Smooth muscle cell (in vitro differentiated cells): ENCODE measurements around the gene CST2. TPM values are rescaled to one million over a fixed set of nuclear protein-coding genes. Genes with fewer than 3 reads are reported as not detected.
A peak's percentile ranks its signal among the peaks of the same experiment; 100 is the strongest.
"Not testable (repeated sequence)": the region's sequence is repeated elsewhere in the genome, so short reads cannot be mapped to it uniquely, and the experiment has no call there.

Source experiments
- DNase-seq: peaks from one replicate; lab custom pipeline; 2025; ENCODE audit not compliant: unreplicated experiment; lab: John Stamatoyannopoulos, UW
- H2AFZ ChIP-seq: fragments of 200-600 bp; sonication (generic); 2 replicates; pipeline ENCODE4 v1.6.0; 2016; ENCODE audit warnings: antibody characterized with exemption, low read depth, mild to moderate bottlenecking
- H3F3A ChIP-seq: fragments of 200-600 bp; sonication (generic); 2 replicates; pipeline ENCODE4 v1.6.0; 2017; ENCODE audit warnings: antibody characterized with exemption, low read depth
- H3K27ac ChIP-seq: fragments of 200-600 bp; sonication (generic); 2 replicates; pipeline ENCODE4 v1.5.1; 2016; ENCODE audit warnings: low read depth, mild to moderate bottlenecking
- H3K27me3 ChIP-seq: fragments of 200-600 bp; sonication (generic); 2 replicates; pipeline ENCODE4 v1.6.1; 2016; ENCODE audit warnings: low read depth, mild to moderate bottlenecking
- H3K36me3 ChIP-seq: fragments of 200-600 bp; sonication (generic); 2 replicates; pipeline ENCODE4 v1.5.1; 2016; ENCODE audit warnings: low read depth
- H3K4me1 ChIP-seq: fragments of 200-600 bp; sonication (generic); 2 replicates; pipeline ENCODE4 v1.5.1; 2016; ENCODE audit warnings: low read depth
- H3K4me2 ChIP-seq: fragments of 200-600 bp; sonication (generic); 2 replicates; pipeline ENCODE4 v1.6.0; 2016; ENCODE audit warnings: mild to moderate bottlenecking
- H3K4me3 ChIP-seq: fragments of 200-600 bp; sonication (generic); 2 replicates; pipeline ENCODE4 v1.5.1; 2016; ENCODE audit warnings: mild to moderate bottlenecking
- H3K79me2 ChIP-seq: fragments of 200-600 bp; sonication (generic); 2 replicates; pipeline ENCODE4 v1.6.0; 2016; ENCODE audit warnings: low read depth, mild to moderate bottlenecking
- H3K9ac ChIP-seq: fragments of 200-600 bp; sonication (generic); 2 replicates; pipeline ENCODE4 v1.6.0; 2016; ENCODE audit warnings: low read depth
- H3K9me3 ChIP-seq: fragments of 200-600 bp; sonication (generic); replicated peaks from 2 replicates; pipeline ENCODE4 v1.5.1; 2016; ENCODE audit warnings: low read depth
- H4K20me1 ChIP-seq: fragments of 200-600 bp; sonication (generic); 2 replicates; pipeline ENCODE4 v1.6.0; 2016; ENCODE audit warnings: low read depth
- WGBS: methylation state at CpG from one replicate; pipeline ENCODE4 v1.1.7; 2016; ENCODE audit warnings: low lambda C conversion rate; 5-methylcytosine and 5-hydroxymethylcytosine counted together
- polyA plus RNA-seq: library from polyadenylated mRNA; unstranded; fragments of >200 nt; fragmentation: Nextera tagmentation; extraction: Ambion mirVana; gene quantifications from 2 replicates; pipeline ENCODE4 v1.2.1, GENCODE V29; 2016
- total RNA-seq: library from RNA; depleted of rRNA; stranded (reverse); fragments of >200 nt; gene quantifications from 2 replicates; pipeline ENCODE4 v1.2.3, GENCODE V29; 2014
- TF ChIP-seq, protein P1 (sequence below): fragments of 200-600 bp; sonication (generic); IDR thresholded peaks from 2 replicates; pipeline ENCODE4 v1.5.1; 2017; ENCODE audit warnings: borderline replicate concordance, mild to moderate bottlenecking, antibody characterized with exemption; ENCODE audit not compliant: insufficient read depth, poor library complexity, severe bottlenecking

CST2 gene
- total and polyA plus RNA-seq, 2 experiments from 2014 or later = 2.0 TPM; not detected in 1

DNA sequence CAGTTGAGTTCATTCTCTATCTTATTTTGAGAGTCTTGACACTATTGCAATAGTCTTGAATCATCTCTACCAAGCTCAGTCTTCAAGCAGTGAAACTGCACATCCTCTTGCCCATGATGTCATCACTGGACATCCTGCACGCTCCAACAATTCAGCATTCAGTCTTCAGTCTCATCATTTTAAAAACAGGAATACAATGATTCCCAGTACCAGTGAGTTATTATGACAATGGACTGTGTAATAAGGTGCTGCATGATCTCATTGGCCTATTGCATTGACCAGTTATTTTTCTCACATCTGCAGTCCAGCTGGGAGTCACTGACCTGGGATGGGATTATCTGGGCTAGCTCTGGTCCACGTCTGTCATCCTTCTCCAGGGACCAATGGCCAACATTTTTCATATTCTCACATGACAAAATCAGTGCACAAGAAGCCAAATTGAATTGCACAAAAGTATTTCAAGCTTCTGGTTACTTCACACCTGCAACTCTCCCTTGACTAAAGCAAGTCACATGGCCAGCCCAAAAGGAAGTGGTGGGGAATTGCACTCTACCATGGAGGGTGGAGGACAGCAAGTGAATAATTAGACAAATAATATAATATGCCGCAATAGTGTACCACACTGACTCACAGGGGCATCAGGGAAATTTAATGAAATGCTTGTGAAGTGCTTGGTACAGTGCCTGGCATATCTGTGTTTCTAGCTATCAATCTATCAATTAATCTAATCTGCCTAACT is 6.4 kb upstream of the CST2 start:
- DNase-seq = no peak
- H3K4me3 ChIP-seq = no peak overlapping the region
- H3K27ac ChIP-seq = no peak overlapping the region
- peaks cover 5% of the 10 kb centered on the region for H3F3A ChIP-seq
- no peak overlapping the region for H3K9ac ChIP-seq
- TF ChIP-seq, protein P1, sequence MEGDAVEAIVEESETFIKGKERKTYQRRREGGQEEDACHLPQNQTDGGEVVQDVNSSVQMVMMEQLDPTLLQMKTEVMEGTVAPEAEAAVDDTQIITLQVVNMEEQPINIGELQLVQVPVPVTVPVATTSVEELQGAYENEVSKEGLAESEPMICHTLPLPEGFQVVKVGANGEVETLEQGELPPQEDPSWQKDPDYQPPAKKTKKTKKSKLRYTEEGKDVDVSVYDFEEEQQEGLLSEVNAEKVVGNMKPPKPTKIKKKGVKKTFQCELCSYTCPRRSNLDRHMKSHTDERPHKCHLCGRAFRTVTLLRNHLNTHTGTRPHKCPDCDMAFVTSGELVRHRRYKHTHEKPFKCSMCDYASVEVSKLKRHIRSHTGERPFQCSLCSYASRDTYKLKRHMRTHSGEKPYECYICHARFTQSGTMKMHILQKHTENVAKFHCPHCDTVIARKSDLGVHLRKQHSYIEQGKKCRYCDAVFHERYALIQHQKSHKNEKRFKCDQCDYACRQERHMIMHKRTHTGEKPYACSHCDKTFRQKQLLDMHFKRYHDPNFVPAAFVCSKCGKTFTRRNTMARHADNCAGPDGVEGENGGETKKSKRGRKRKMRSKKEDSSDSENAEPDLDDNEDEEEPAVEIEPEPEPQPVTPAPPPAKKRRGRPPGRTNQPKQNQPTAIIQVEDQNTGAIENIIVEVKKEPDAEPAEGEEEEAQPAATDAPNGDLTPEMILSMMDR = no peak
- no peaks in the 10 kb centered on the region for H3K27me3 ChIP-seq
- no peak overlapping the region for H2AFZ ChIP-seq
- no peaks in the 10 kb centered on the region for H3K9me3 ChIP-seq
- no peak overlapping the region for H3K4me2 ChIP-seq
- H3K79me2 ChIP-seq = no peaks in the 10 kb centered on the region
- H3K36me3 ChIP-seq = no peaks in the 10 kb centered on the region
- no peaks in the 10 kb centered on the region for H4K20me1 ChIP-seq
- no peaks in the 10 kb centered on the region for H3K4me1 ChIP-seq
- 54% methylated on average over 3 of the region's 3 CpGs for WGBS

DNA sequence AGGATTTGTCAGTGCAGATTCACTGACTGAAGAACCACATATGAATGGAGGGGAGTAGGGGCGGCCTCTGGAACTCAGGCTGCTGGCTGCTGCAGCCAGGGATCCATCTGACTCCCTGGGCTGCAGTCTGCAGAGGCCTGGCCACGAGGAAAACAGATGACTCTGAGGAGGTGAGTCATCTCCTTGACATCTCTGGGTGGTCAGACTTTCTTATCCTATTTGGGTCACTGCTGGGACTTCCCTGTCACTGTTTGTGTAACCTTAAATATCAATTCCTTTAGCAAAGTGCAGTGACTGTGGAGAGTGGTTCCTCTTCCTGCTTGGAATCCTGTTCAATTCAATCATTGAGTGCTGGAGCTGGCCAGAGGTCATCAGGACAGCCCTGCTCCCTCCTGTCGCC is 5.4 kb upstream of the CST2 start:
- H3K27me3 ChIP-seq, DNase-seq, H3K36me3 ChIP-seq, H3F3A ChIP-seq, H3K9me3 ChIP-seq, H3K79me2 ChIP-seq, H3K4me3 ChIP-seq, H3K4me1 ChIP-seq, H2AFZ ChIP-seq, H4K20me1 ChIP-seq: not testable (repeated sequence)
- Histone ChIP-seq H3K27ac (peak overlapping the region; percentile 76), H3K4me2 (peak overlapping the region; percentile 53), H3K9ac (peak overlapping the region; percentile 3)
- 34% methylated on average over 3 of the region's 3 CpGs for WGBS

DNA sequence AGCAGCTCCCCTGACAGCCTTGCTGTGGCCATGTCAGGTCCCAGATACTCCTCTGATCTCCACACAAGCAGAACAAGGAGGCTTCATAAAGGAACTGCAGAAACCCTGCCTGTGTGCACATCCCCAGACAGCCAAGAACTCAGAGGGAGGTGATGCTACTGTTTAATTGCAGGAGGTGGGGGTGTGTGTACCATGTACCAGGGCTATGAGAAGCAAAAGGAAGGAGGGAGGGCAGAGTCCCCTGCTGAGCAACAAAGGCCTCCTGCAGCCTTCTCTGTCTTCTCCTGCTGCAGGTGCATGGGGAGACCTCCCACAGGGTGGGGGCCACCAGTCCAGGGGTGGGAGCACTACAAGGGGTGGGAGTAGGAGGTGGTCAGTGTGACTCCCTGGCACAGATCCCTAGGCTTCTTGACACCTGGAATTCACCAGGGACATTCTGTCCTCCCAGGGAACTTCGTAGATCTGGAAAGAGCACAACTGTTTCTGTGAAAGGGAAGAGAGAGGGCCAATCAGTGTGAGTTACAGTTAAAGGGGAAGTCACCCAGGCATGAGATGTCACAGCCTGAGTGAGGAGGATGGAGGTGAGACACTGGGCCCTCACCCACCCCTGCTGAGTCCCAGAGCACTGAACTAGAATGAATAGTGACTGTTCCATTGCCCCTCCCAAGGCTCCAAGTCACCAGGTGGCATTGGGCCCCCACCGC is 2.8 kb downstream of the CST2 start:
- 96% methylated on average over 2 of the region's 2 CpGs for WGBS
- H3K4me3 ChIP-seq = no peak overlapping the region
- peaks cover 3% of the 10 kb centered on the region for H3K4me1 ChIP-seq

DNA sequence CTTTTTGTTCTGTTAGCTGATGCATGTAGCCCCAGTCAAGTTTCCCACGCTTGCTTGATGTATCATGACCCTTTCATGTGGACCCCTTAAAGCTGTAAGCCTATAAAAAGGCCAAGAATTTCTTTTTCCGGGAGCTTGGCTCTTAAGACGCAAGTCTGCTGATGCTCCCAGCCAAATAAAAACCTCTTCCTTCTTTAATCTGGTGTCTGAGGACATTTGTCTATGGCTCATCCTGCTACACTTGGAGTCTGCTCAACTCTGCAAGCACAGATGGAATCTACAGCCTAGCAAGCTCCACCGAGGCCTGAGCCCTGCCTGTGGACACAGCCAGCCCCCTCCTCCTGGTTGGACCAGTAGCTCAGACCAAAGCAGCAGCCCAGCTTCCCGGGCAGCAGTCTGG is 3.4 kb downstream of the CST2 start:
- Histone ChIP-seq H3K9me3 (no peaks in the 10 kb centered on the region), H3K4me2 (no peak overlapping the region), H3K27me3 (no peaks in the 10 kb centered on the region), H3K9ac (no peak overlapping the region), H2AFZ (no peak overlapping the region), H3K4me3 (no peak overlapping the region), H4K20me1 (no peaks in the 10 kb centered on the region), H3K4me1 (peaks cover 3% of the 10 kb centered on the region), H3K79me2 (no peaks in the 10 kb centered on the region), H3K36me3 (no peaks in the 10 kb centered on the region), H3K27ac (no peak overlapping the region), H3F3A (no peaks in the 10 kb centered on the region)
- TF ChIP-seq, protein P1 = no peak
- 26% methylated on average over 5 of the region's 5 CpGs for WGBS
- no peak for DNase-seq

More for the DNA sequence above, 2.8 kb downstream of the CST2 start:
- Histone ChIP-seq H4K20me1 (no peaks in the 10 kb centered on the region), H3K9ac (no peak overlapping the region), H3K79me2 (no peaks in the 10 kb centered on the region), H3K9me3 (no peaks in the 10 kb centered on the region), H2AFZ (no peak overlapping the region), H3K36me3 (no peaks in the 10 kb centered on the region), H3F3A (no peaks in the 10 kb centered on the region), H3K4me2 (no peak overlapping the region), H3K27me3 (no peaks in the 10 kb centered on the region), H3K27ac (no peak overlapping the region)
- no peak for DNase-seq
- TF ChIP-seq, protein P1 = no peak
